Vagina (tissue), 2 donors: ENCODE results near the gene MIS18BP1.

Experiments used
- CTCF ChIP-seq, 3 experiments: fragments of 450-650 bp in 2 of 3; fragments of 200-600 bp in 1 of 3; sonication (generic) in 1 of 3; IDR thresholded peaks; one replicate each; pipeline ENCODE4 v1.5.1; 2017 to 2019; ENCODE audit warnings: antibody characterized with exemption in 3 of 3, mild to moderate bottlenecking in 2 of 3, moderate library complexity in 2 of 3
- POLR2AphosphoS5 ChIP-seq, 2 donors: sonication (generic); formaldehyde crosslinking; IDR thresholded peaks; one replicate each; pipeline ENCODE4 v1.9.0; 2017; ENCODE audit warnings: antibody characterized with exemption in 2 of 2, mild to moderate bottlenecking in 2 of 2, low read depth in 1 of 2; ENCODE audit not compliant: insufficient read depth in 1 of 2

GRCh38 chr14:45242706-45243105 lies 10.3 kb downstream of the MIS18BP1 start:
- TF ChIP-seq POLR2AphosphoS5 (IDR thresholded peaks at IDR 0.05; ENCODE audit: insufficient read depth in 1 of 2, low read depth in 1 of 2) (no peak), CTCF (IDR thresholded peaks at IDR 0.05) (no peak)
